Thyroid gland (tissue), 4 donors: ENCODE data around the gene TYSND1. TPM values are rescaled to one million over a fixed set of nuclear protein-coding genes. Genes with fewer than 3 reads are reported as not detected.

Source experiments
- DNase-seq, 2 donors: peaks; one replicate each; pipeline ENCODE4 v3.0.0-alpha.2; 2019
- H3K27ac ChIP-seq, 3 donors: fragments of 200-600 bp; sonication (generic); 1 replicate in 2 of 3; 2 replicates in 1 of 3; pipeline ENCODE4 v1.5.1; 2016 to 2019; ENCODE audit warnings: mild to moderate bottlenecking in 1 of 3, moderate library complexity in 1 of 3
- H3K27me3 ChIP-seq: fragments of 200-600 bp; sonication (generic); one replicate; pipeline ENCODE4 v1.5.1; 2019
- H3K36me3 ChIP-seq, 2 donors: fragments of 200-600 bp; sonication (generic); one replicate each; pipeline ENCODE4 v1.5.1; 2016 to 2019
- H3K4me1 ChIP-seq, 2 donors: fragments of 200-600 bp; sonication (generic); one replicate each; pipeline ENCODE4 v1.5.1; 2017 to 2019
- H3K4me3 ChIP-seq, 3 donors: fragments of 200-600 bp; sonication (generic); replicated peaks in 1 of 3; 1 replicate in 2 of 3; 2 replicates in 1 of 3; pipeline ENCODE4 v1.5.1; 2016; ENCODE audit warnings: mild to moderate bottlenecking in 1 of 3
- H3K9me3 ChIP-seq: fragments of 200-600 bp; sonication (generic); one replicate; pipeline ENCODE4 v1.5.1; 2017
- POLR2A ChIP-seq, 2 donors: fragments of 450-650 bp; IDR thresholded peaks; one replicate each; pipeline ENCODE4 v1.6.1; 2017; ENCODE audit warnings: antibody characterized with exemption in 2 of 2, mild to moderate bottlenecking in 2 of 2, moderate library complexity in 1 of 2
- WGBS, 2 donors: methylation state at CpG; one replicate each; pipeline ENCODE4 v1.1.5; 2017; 5-methylcytosine and 5-hydroxymethylcytosine counted together
- intact Hi-C: fragments of 100-400 bp; cut with DNase I; formaldehyde crosslinking; loops from one replicate; pipeline ENCODE4 v1.15.1; 2023
- total RNA-seq, 4 donors: library from RNA; depleted of rRNA; stranded (reverse); fragments of >200 nt; gene quantifications; one replicate each; pipeline ENCODE4 v1.2.3, GENCODE V29; 2016
- TF ChIP-seq, protein P1 (sequence below), 6 experiments: fragments of 200-600 bp in 3 of 6; fragments of 450-650 bp in 3 of 6; sonication (generic) in 3 of 6; IDR thresholded peaks; one replicate each; pipeline ENCODE4 v1.5.1; 2016 to 2019; ENCODE audit warnings: antibody characterized with exemption in 6 of 6, mild to moderate bottlenecking in 2 of 6, inconsistent platforms in 1 of 6, moderate library complexity in 1 of 6

TYSND1 gene
- total RNA-seq, 4 donors from 2014 or later = 17.1 to 31.2 (median 25.1) TPM

- peaks cover 22 to 29% of the 10 kb centered on the region in 2 donors for H3K4me1 ChIP-seq
These were observed 11.5 kb downstream of the TYSND1 start for GRCh38 chr10:70135046-70135445.

DNA sequence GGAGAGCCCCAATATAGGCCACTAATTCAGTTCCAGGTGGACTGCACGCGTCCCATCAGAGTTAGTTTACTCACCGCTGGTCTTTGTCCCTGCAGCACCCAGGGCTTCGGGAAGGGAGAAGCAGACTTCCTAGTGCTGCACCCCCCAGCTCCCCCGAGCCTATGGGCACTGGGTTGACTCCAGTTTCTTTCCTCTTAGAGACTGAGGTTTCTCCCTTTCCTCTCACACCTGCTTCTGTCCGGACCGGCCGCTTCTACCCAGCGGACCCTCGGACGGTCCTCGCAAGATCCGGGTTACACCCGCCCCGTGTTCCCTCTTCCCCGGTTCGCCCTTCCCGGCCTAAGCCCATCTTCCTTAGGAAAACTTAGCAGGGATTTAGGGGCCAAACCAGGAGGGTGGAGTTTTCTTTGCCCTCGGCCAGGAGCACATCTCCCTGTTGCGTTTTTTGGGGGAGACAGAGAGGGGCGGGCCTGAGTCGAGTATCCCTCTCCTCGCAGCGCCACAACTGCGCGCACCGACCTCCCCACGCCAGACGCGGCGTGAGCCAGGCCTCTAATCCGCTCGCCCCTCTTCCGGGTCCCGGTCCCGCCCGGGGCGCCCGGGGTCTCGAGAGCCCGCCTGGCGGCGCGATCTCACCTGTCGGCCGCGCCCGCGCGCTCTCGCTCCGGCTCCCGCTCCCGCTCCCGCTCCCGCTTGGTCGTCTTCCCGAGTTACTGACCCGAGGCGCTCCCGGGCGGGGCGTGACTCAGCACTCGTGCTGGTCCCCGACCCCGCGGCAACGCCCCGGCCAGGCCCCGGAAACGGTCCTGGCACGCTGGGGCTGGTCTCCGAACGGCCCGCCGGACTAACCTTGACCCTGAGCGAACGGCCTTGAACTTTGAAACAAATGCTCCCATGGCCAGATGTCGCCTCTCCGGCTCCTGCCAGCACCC, 14.1 kb downstream of the TYSND1 start, which contains the start of gene AIFM2:
Gene AIFM2, minus strand, starts transcription at position 728 of the 932 bp plus-strand sequence. CDS start 8,741 bp downstream, outside the sequence.
- intact Hi-C loops = no loop called here

More at GRCh38 chr10:70135046-70135445, 11.5 kb downstream of the TYSND1 start:
- no peak overlapping the region for H3K4me3 ChIP-seq
- no peaks in the 10 kb centered on the region for H3K9me3 ChIP-seq
- intact Hi-C loops = no loop called here
- WGBS, 2 donors = 94 to 95% methylated on average over 3 of the region's 3 CpGs
- TF ChIP-seq POLR2A (IDR thresholded peaks at IDR 0.05) = no peak
- TF ChIP-seq, protein P1, sequence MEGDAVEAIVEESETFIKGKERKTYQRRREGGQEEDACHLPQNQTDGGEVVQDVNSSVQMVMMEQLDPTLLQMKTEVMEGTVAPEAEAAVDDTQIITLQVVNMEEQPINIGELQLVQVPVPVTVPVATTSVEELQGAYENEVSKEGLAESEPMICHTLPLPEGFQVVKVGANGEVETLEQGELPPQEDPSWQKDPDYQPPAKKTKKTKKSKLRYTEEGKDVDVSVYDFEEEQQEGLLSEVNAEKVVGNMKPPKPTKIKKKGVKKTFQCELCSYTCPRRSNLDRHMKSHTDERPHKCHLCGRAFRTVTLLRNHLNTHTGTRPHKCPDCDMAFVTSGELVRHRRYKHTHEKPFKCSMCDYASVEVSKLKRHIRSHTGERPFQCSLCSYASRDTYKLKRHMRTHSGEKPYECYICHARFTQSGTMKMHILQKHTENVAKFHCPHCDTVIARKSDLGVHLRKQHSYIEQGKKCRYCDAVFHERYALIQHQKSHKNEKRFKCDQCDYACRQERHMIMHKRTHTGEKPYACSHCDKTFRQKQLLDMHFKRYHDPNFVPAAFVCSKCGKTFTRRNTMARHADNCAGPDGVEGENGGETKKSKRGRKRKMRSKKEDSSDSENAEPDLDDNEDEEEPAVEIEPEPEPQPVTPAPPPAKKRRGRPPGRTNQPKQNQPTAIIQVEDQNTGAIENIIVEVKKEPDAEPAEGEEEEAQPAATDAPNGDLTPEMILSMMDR (IDR thresholded peaks at IDR 0.05) = no peak
- peaks cover 0 to 3% of the 10 kb centered on the region in 2 donors for H3K36me3 ChIP-seq
- no peaks in the 10 kb centered on the region for H3K27me3 ChIP-seq
- DNase-seq = no peak
- no peak overlapping the region for H3K27ac ChIP-seq

GRCh38 chr10:70131560-70131937, 15.0 kb downstream of the TYSND1 start:
- Histone ChIP-seq H3K36me3 (no peaks in the 10 kb centered on the region), H3K9me3 (no peaks in the 10 kb centered on the region), H3K4me3 (peak overlapping the region in 2 of 3 donors; percentile 47 to 66), H3K4me1 (peaks cover 22 to 29% of the 10 kb centered on the region in 2 donors), H3K27ac (peak overlapping the region; percentile 92 to 97 (median 96)), H3K27me3 (no peaks in the 10 kb centered on the region)
- intact Hi-C loops = no loop called here
- TF ChIP-seq, protein P1 (IDR thresholded peaks at IDR 0.05) = no peak
- DNase-seq = peak in 1 of 2 donors; percentile 16
- 88 to 92% methylated on average over 2 to 3 of the region's 4 CpGs for whole genome bisulfite sequencing, 2 donors

More for the DNA sequence above, 14.1 kb downstream of the TYSND1 start, which contains the start of gene AIFM2:
- H3K4me3 ChIP-seq = peak within 1 kb of the TSS; percentile 0 to 66 (median 47)
- peak within 1 kb of the TSS; percentile 92 to 97 (median 96) for H3K27ac ChIP-seq
- no peaks in the 10 kb centered on the region for H3K27me3 ChIP-seq
- 8 to 19% methylated on average over 22 to 48 of the region's 80 CpGs for WGBS, 2 donors
- DNase-seq = peak; percentile 92 to 93
- H3K9me3 ChIP-seq = no peaks in the 10 kb centered on the region
- TF ChIP-seq, protein P1 (IDR thresholded peaks at IDR 0.05) = no peak
- TF ChIP-seq POLR2A (IDR thresholded peaks at IDR 0.05) = peak in 1 of 2 donors; percentile 77
- no peaks in the 10 kb centered on the region for H3K36me3 ChIP-seq
- peaks cover 22 to 29% of the 10 kb centered on the region in 2 donors for H3K4me1 ChIP-seq

- peak; percentile 24 to 25 for DNase-seq
These were observed 15.5 kb downstream of the TYSND1 start for GRCh38 chr10:70130878-70131559.

More at GRCh38 chr10:70130878-70131559, 15.5 kb downstream of the TYSND1 start:
- Histone ChIP-seq H3K4me1 (peaks cover 22 to 29% of the 10 kb centered on the region in 2 donors), H3K27me3 (no peaks in the 10 kb centered on the region), H3K27ac (peak overlapping the region; percentile 92 to 97 (median 96)), H3K36me3 (no peaks in the 10 kb centered on the region), H3K9me3 (no peaks in the 10 kb centered on the region), H3K4me3 (peak overlapping the region in 1 of 3 donors; percentile 0)
- WGBS, 2 donors = 51 to 65% methylated on average over 10 of the region's 10 CpGs
- intact Hi-C loops = no loop called here
- TF ChIP-seq POLR2A (IDR thresholded peaks at IDR 0.05) = peak in 1 of 2 donors; percentile 32
- TF ChIP-seq, protein P1 (IDR thresholded peaks at IDR 0.05) = no peak
